ENCODE measurements around the gene XRRA1.

Gene XRRA1

DNA sequence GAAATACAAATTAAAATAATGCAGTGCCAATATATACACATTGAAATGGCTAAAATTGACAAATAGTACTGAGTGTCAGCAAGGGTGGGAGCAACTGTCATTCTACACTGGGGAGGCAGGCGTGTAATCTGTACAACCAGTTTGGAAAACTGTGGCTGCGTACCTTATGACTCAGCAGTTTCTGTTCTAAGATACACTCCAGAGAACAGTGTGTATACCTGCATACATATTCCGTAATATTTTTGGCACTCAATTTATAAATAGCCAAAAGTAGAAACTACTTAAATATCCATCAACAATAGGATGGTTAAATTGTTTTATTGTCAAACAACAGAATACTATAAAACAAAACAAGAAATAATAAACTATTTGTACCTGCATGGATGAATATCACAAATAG, 142.6 kb downstream of the XRRA1 start:
- Histone ChIP-seq H3K4me2 (no peak overlapping the region), H3K9ac (no peak overlapping the region), H3K27me3 (no peaks in the 10 kb centered on the region), H3K36me3 (peaks cover 36 to 86% (median 50%) of the 10 kb centered on the region in 11 experiments), H3K9me3 (replicated peaks in 1 of 11) (0 out of 22 replicates have a peak, but pooled peaks cover 0 to 4% (median 0%) of the 10 kb centered on the region in 11 experiments), H3K4me3 (no peak overlapping the region), H3K4me1 (no peaks in the 10 kb centered on the region), H3K27ac (no peak overlapping the region), H4K20me1 (peaks cover 0 to 68% (median 11%) of the 10 kb centered on the region in 11 experiments; a peak in 13 of 22 replicates)
- TF ChIP-seq Cebpa-rat (IDR thresholded peaks at IDR 0.05): no peak

GRCh38 chr11:74791333-74792100, 157.4 kb downstream of the XRRA1 start:
- Histone ChIP-seq H3K4me2 (no peak overlapping the region), H4K20me1 (peaks cover 0 to 29% (median 2%) of the 10 kb centered on the region in 11 experiments; a peak in 8 of 22 replicates), H3K4me1 (peaks cover 0 to 4% (median 0%) of the 10 kb centered on the region in 10 experiments; a peak in 2 of 20 replicates), H3K36me3 (peaks cover 75 to 96% (median 89%) of the 10 kb centered on the region in 11 experiments), H3K4me3 (peak overlapping the region in 3 of 10 experiments; percentile 1 to 46 (median 4); a peak in 4 of 20 replicates), H3K27me3 (no peaks in the 10 kb centered on the region), H3K9me3 (replicated peaks in 1 of 11) (peaks cover 45 to 80% (median 69%) of the 10 kb centered on the region in 11 experiments), H3K27ac (no peak overlapping the region), H3K9ac (no peak overlapping the region)
- no peak for TF ChIP-seq Cebpa-rat (IDR thresholded peaks at IDR 0.05)

All from BLaER1 treated with 17β-estradiol and CSF1 and Interleukin-3, amounts not matched to agents 10 nM and 100 nM (cell line).